ENCODE data around the gene STT3B. TPM values are rescaled to one million over a fixed set of nuclear protein-coding genes. Genes with fewer than 3 reads are reported as not detected.

STT3B gene
- polyA plus RNA-seq, 1 donor (not counting 4 experiments of a cell fraction or from before 2014, with no cell fraction given): 129 TPM

DNA sequence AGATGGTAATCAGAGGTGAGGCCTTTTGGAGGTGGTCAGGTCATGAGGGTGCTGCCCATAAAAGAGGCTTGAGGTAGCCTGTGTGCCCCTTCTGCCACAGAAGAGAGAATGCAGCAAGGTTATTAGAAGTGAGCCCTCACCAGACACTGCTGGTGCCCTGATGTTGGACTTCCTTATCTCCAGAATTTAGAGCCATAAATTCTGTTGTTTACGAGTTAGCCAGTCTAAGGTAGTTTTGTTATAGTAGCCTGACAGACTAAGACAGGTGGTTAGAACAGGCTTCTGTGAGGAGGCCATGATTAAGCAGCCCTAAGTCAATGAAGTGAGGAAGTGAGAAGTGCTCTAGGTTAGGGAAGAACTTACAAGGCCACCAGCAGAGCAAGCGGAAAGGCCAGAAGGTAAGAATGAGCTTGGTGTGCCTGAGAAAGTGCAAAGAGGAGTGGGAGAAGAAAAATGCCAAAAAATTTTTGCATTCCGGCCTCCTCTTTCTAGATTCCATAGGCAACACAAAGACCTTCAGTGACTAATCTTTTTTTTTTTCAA lies 44.2 kb upstream of the STT3B start:
- no peak overlapping the region for H3K4me3 ChIP-seq (ENCODE audit: control insufficient read depth in 2 of 3, extremely low read depth in 1 of 3, insufficient read depth in 2 of 3, low read depth in 1 of 3, low read length in 3 of 3)
- H3K4me1 ChIP-seq (ENCODE audit: control insufficient read depth, extremely low read depth, insufficient read depth, low read length): no peaks in the 10 kb centered on the region
- no peak overlapping the region for H3K4me2 ChIP-seq (ENCODE audit: control insufficient read depth, extremely low read depth, insufficient read depth, low read depth, low read length)
- no peak overlapping the region for H3K9ac ChIP-seq (ENCODE audit: control insufficient read depth, extremely low read depth, insufficient read depth, low read length)
- DNase-seq (ENCODE audit: low read depth, low spot score) (no peak), FAIRE-seq (no peak)
- H3K27ac ChIP-seq (ENCODE audit: control insufficient read depth, insufficient read depth, low read length): no peak overlapping the region
- H3K9me1 ChIP-seq (ENCODE audit: control insufficient read depth, extremely low read depth, insufficient read depth, low read length): no peaks in the 10 kb centered on the region
- no peaks in the 10 kb centered on the region for H4K20me1 ChIP-seq (ENCODE audit: control insufficient read depth, extremely low read depth, insufficient read depth, low read length)
- H3K79me2 ChIP-seq (ENCODE audit: control insufficient read depth, insufficient read depth, low read length): no peaks in the 10 kb centered on the region
- H3K9me3 ChIP-seq (ENCODE audit: control insufficient read depth, low read depth, low read length): peaks cover 4% of the 10 kb centered on the region
- H3K36me3 ChIP-seq (ENCODE audit: control insufficient read depth in 2 of 2, extremely low read depth in 1 of 2, insufficient read depth in 2 of 2, low read length in 2 of 2): no peaks in the 10 kb centered on the region
- H3K27me3 ChIP-seq (ENCODE audit: control insufficient read depth, extremely low read depth, insufficient read depth, low read length): no peaks in the 10 kb centered on the region
- H2AFZ ChIP-seq (ENCODE audit: control insufficient read depth, low read length): no peak overlapping the region
- dilution Hi-C loops (cut with MboI; ENCODE audit: extremely low pct_ligation_motif_present, low sequenced_read_pairs): no loop called here
- TF ChIP-seq, protein P1, sequence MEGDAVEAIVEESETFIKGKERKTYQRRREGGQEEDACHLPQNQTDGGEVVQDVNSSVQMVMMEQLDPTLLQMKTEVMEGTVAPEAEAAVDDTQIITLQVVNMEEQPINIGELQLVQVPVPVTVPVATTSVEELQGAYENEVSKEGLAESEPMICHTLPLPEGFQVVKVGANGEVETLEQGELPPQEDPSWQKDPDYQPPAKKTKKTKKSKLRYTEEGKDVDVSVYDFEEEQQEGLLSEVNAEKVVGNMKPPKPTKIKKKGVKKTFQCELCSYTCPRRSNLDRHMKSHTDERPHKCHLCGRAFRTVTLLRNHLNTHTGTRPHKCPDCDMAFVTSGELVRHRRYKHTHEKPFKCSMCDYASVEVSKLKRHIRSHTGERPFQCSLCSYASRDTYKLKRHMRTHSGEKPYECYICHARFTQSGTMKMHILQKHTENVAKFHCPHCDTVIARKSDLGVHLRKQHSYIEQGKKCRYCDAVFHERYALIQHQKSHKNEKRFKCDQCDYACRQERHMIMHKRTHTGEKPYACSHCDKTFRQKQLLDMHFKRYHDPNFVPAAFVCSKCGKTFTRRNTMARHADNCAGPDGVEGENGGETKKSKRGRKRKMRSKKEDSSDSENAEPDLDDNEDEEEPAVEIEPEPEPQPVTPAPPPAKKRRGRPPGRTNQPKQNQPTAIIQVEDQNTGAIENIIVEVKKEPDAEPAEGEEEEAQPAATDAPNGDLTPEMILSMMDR (optimal IDR thresholded peaks at IDR 0.05 in 1 of 3, IDR thresholded peaks at IDR 0.05 in 1 of 3, conservative IDR thresholded peaks at IDR 0.05 in 1 of 3; ENCODE audit: extremely low read depth in 1 of 3, insufficient read depth in 2 of 3, low read length in 3 of 3): no peak
- TF ChIP-seq EZH2 (IDR thresholded peaks at IDR 0.05; ENCODE audit: low read length): no peak

DNA sequence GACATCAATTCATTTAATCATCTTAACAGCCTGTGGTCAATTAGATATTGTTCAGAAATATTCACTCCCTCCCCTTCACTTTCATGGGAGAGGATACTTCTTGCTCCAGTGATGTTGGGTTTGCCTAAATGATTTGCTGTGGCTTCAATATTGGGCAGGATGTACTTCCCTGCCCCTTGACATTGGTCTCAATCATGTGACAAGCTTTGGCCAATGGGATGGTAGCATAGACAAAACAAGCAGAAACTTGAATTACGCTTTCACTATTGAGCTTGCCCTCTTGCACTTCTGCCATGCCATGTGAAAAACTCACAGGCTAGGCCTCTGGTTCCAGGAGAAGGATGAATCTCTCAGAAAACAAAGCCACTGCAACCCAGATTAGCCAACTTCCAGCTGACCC lies 42.2 kb upstream of the STT3B start:
- TF ChIP-seq, protein P1 (optimal IDR thresholded peaks at IDR 0.05 in 1 of 3, IDR thresholded peaks at IDR 0.05 in 1 of 3, conservative IDR thresholded peaks at IDR 0.05 in 1 of 3; ENCODE audit: extremely low read depth in 1 of 3, insufficient read depth in 2 of 3, low read length in 3 of 3): no peak
- no peak for TF ChIP-seq EZH2 (IDR thresholded peaks at IDR 0.05; ENCODE audit: low read length)
- no peaks in the 10 kb centered on the region for H4K20me1 ChIP-seq (ENCODE audit: control insufficient read depth, extremely low read depth, insufficient read depth, low read length)
- dilution Hi-C loops (cut with MboI; ENCODE audit: extremely low pct_ligation_motif_present, low sequenced_read_pairs): no loop called here

More for the DNA sequence above, 42.2 kb upstream of the STT3B start:
- Histone ChIP-seq H2AFZ (ENCODE audit: control insufficient read depth, low read length) (no peak overlapping the region), H3K9me3 (ENCODE audit: control insufficient read depth, low read depth, low read length) (peaks cover 4% of the 10 kb centered on the region), H3K27ac (ENCODE audit: control insufficient read depth, insufficient read depth, low read length) (no peak overlapping the region), H3K4me3 (ENCODE audit: control insufficient read depth in 2 of 3, extremely low read depth in 1 of 3, insufficient read depth in 2 of 3, low read depth in 1 of 3, low read length in 3 of 3) (no peak overlapping the region), H3K9ac (ENCODE audit: control insufficient read depth, extremely low read depth, insufficient read depth, low read length) (no peak overlapping the region), H3K9me1 (ENCODE audit: control insufficient read depth, extremely low read depth, insufficient read depth, low read length) (no peaks in the 10 kb centered on the region), H3K4me1 (ENCODE audit: control insufficient read depth, extremely low read depth, insufficient read depth, low read length) (no peaks in the 10 kb centered on the region), H3K36me3 (ENCODE audit: control insufficient read depth in 2 of 2, extremely low read depth in 1 of 2, insufficient read depth in 2 of 2, low read length in 2 of 2) (no peaks in the 10 kb centered on the region), H3K4me2 (ENCODE audit: control insufficient read depth, extremely low read depth, insufficient read depth, low read depth, low read length) (no peak overlapping the region), H3K79me2 (ENCODE audit: control insufficient read depth, insufficient read depth, low read length) (no peaks in the 10 kb centered on the region), H3K27me3 (ENCODE audit: control insufficient read depth, extremely low read depth, insufficient read depth, low read length) (no peaks in the 10 kb centered on the region)
- no peak for DNase-seq (ENCODE audit: low read depth, low spot score)
- FAIRE-seq: no peak

Data from keratinocyte (primary cell).